GM06990 (cell line): ENCODE measurements around the gene AIF1.

Source experiments
- DNase-seq: peaks from one replicate; pipeline ENCODE4 v3.0.0-alpha.2; 2011; ENCODE audit not compliant: insufficient read length; ENCODE audit errors: extremely low read depth
- H3K27me3 ChIP-seq: replicated peaks from 2 replicates; pipeline ENCODE4 v1.6.0; 2011; ENCODE audit warnings: low read length; ENCODE audit not compliant: control insufficient read depth, insufficient read depth
- H3K36me3 ChIP-seq: 2 replicates; pipeline ENCODE4 v1.5.1; 2011; ENCODE audit warnings: low read length; ENCODE audit not compliant: control insufficient read depth, insufficient read depth
- H3K4me3 ChIP-seq: replicated peaks from 2 replicates; pipeline ENCODE4 v1.5.1; 2011; ENCODE audit warnings: low read depth, mild to moderate bottlenecking, control low read depth, low read length
- CTCF ChIP-seq: IDR thresholded peaks from 2 replicates; pipeline ENCODE4 v1.5.1; 2011; ENCODE audit warnings: low read length, control low read depth, mild to moderate bottlenecking, inconsistent platforms; ENCODE audit not compliant: insufficient read depth, poor library complexity, severe bottlenecking

AIF1 gene

GRCh38 chr6:31580438-31580740 is 34.6 kb upstream of the AIF1 start:
- Histone ChIP-seq H3K4me3 (peak overlapping the region; percentile 69), H3K36me3 (peaks cover 11% of the 10 kb centered on the region), H3K27me3 (no peaks in the 10 kb centered on the region)
- DNase-seq: no peak
- no peak for TF ChIP-seq CTCF

GRCh38 chr6:31580807-31581433 is 34.1 kb upstream of the AIF1 start:
- Histone ChIP-seq H3K27me3 (no peaks in the 10 kb centered on the region), H3K36me3 (peaks cover 11% of the 10 kb centered on the region), H3K4me3 (peak overlapping the region; percentile 69)
- TF ChIP-seq CTCF: peak; percentile 92
- peak; percentile 89 for DNase-seq

- Histone ChIP-seq H3K27me3 (no peaks in the 10 kb centered on the region), H3K4me3 (peak overlapping the region; percentile 69), H3K36me3 (peaks cover 11% of the 10 kb centered on the region)
- DNase-seq: no peak
- no peak for TF ChIP-seq CTCF
These were observed 33.4 kb upstream of the AIF1 start for GRCh38 chr6:31581434-31582229.

- Histone ChIP-seq H3K4me3 (peak within 1 kb of the TSS; percentile 69), H3K36me3 (peaks cover 8% of the 10 kb centered on the region), H3K27me3 (no peaks in the 10 kb centered on the region)
- no peak for DNase-seq
- TF ChIP-seq CTCF: no peak
These were observed 32.8 kb upstream of the AIF1 start, which contains the start of gene LTB for GRCh38 chr6:31582230-31582643. Gene LTB (minus strand): TSS chr6:31582424. CDS start chr6:31582417, 7 bp downstream.

- H3K27me3 ChIP-seq: no peaks in the 10 kb centered on the region
These were observed 29.5 kb upstream of the AIF1 start for GRCh38 chr6:31585491-31585890.

More at GRCh38 chr6:31585491-31585890, 29.5 kb upstream of the AIF1 start:
- no peak for DNase-seq
- Histone ChIP-seq H3K36me3 (no peaks in the 10 kb centered on the region), H3K4me3 (no peak overlapping the region)
- peak; percentile 73 for TF ChIP-seq CTCF
